ENCODE results near the gene ANKS1A.

Gene ANKS1A

DNA sequence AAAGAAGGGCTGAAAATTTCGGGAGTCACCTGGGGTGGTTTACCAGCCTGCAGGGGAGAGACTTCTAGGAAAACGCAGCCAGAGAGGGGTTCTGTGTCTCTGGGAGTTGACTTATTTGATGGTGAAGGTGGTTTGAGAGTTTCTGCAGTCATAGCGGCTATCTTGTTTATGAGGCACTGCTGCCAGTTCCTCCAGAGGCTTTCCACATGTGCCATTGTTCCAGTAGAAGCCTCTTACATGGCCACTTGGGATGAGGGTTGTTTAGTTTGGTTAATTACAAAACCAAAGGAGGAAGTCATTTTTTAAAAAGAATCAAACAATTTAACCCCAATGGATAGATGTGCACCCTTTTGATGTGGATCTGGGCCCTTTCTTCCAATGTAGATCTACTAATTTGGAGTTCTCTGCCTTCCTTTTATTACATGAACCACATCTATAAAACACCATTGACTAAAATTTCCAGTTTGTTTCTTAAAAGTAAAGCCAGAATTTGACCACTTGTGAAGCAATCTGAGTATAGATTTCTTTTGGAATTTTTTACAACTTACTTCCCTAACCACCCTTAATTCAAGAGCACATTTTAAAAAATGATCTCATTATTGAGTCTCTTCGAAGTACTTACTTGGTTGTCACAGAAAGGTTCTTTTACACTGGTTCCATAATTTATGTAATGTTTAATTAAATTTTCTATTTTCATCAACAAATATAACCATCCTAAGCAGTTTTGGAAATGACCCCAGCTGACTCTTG lies 154.5 kb downstream of the ANKS1A start:
- peak in 1 of 2 experiments; percentile 7 for DNase-seq

DNA sequence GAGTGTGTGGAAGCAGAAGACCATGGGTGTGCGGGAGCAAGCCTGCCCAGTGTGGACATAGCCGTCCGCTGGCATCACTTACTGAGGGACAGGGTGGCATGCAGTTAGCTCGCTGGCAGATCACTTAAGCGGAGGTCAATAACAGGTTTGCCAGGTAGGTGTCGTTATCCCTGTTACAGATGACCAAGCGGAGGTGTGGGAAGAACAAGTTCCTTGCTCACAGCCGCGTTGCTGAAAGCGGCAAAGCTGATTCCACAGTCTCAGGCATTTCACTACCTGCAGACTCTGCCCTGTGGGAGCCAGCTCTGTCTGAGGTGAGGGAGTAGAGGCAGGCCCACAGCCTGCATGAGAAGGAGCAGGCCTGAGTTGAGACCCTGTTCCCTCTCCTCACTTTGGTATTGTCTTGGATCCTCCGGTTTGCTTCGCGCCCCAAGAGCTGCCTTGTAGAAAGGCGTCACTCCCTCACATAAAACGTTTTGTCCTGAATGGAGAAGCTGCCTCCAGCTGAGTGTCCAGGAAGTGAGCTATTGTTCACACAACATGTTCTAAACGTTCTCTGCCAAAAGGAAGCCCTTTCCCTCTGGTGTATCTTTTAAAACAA lies 155.2 kb downstream of the ANKS1A start:
- peak; percentile 74 to 88 for DNase-seq

DNA sequence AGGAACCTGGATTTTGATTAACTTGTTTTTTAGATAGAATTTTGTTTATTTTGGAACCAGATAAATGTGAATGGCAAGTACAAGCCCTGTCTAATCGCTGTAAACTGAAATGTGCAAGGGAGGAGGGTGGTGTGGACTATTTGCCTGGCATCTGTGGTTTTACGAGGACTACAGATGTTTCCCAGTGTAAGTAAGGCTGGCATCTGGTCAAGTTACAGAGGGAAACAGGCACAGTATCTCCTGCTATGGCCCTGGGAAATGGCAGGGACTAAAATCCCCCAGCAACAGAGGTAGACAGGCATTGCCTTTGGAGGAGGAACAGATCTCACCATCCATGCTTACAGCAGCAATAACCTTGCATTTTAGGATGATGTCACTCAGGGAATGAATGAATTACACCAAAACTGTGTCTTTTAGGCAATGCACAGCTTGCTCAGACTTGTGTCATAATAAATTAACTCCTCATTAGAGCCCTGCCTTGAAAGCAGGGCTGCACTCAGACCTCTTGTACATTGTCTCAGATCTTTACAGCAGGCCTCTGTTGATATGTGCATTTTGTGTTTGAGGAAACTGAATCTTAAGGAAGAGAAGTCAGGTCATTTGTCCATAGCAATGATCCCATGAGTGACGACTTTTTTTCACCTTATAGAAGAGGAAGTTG lies 155.8 kb downstream of the ANKS1A start:
- peak; percentile 64 to 88 for DNase-seq

DNA sequence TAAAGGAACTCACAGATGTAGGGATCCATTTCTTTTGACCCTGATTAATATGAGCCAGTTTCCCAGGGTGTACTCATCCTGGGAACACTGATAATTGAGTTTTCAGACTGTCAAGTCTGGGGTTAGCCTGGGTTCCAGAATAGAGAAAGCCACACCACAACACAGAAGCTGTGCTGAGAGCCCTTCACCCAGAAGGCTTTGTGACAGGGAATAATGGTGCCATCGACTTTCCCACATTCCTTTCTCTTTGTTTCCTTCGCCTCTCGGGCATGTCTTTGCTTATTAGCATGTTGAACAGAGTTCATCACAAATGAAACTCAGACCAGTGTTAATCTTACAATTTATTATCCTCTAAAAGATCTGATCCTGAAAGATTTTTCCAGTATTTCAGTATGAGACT lies 157.0 kb downstream of the ANKS1A start:
- no peak for DNase-seq

- no peak for DNase-seq
These were observed 157.8 kb downstream of the ANKS1A start for GRCh38 chr6:35046862-35047261.

GRCh38 chr6:35047265-35048011 lies 158.4 kb downstream of the ANKS1A start:
- DNase-seq = no peak

GRCh38 chr6:35048031-35048613 lies 159.1 kb downstream of the ANKS1A start:
- DNase-seq = no peak

- no peak for DNase-seq
These were observed 159.6 kb downstream of the ANKS1A start for GRCh38 chr6:35048631-35049083.

DNA sequence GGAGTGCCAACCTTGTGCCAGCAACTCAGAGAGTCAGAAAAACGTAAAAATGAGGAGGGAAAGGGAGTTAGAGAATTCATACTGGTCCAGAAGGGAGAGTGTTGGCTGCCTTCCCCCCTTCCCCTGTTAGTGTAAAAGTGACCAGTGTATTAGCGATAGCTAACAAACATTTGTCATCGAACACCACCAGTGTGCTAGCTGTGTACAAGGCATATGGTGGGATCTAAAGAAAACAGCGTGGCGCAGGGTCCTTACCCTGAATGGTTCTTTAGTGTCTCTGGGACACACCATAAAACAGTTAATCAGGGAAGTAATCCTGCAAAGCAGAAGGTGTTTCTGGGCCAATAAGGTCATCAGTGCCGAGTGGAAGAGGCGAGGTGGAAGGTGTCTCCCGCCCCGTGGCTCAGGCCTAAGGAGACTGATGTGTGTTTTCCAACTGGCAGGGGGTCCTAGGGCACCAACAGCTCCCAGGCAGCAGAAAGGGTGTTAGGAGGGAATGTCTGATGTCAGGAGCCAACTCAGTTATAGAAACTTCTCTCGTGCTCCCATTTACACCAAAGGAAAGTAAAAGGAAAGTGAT lies 160.2 kb downstream of the ANKS1A start:
- no peak for DNase-seq

DNA sequence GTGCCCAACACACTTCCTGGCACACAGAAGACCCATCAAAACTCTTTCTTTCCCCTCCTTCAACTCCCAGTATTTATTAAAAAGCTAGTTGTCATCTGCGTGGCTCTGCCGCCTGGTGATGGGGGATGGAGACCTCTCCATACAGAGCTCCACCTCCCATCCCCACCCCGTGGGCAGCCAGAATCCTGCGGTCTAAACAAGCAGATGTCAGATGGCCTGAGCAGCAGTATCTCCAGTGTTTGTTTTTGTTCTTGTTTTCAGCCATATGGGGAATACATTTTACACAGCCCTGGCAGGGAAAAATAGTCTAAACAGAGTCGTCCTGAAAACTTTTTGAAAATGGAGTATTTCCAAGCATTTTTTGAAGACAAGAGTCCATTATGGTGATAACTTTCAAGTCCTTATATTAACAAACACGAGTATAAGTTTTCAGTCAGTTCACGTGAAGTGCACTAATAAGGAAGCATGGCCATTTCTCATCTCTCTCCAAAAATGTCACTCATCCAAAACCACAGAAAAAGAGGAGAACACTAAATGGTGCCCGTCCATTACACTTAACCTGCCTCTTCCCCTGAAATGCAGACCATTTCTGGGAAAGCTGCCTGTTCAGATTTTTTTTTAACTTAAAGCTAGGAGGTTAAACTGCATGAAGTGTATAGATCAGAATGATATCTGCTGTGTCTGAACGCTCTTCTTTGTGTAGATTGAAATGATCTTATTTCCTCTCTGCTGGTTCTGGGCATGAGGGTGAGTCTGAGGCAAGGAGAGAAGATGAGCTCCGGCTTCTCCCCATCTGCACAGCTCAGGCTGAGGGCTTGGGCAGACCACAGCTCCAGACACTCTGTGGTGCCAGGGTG lies 161.1 kb downstream of the ANKS1A start:
- peak; percentile 42 to 51 for DNase-seq

DNA sequence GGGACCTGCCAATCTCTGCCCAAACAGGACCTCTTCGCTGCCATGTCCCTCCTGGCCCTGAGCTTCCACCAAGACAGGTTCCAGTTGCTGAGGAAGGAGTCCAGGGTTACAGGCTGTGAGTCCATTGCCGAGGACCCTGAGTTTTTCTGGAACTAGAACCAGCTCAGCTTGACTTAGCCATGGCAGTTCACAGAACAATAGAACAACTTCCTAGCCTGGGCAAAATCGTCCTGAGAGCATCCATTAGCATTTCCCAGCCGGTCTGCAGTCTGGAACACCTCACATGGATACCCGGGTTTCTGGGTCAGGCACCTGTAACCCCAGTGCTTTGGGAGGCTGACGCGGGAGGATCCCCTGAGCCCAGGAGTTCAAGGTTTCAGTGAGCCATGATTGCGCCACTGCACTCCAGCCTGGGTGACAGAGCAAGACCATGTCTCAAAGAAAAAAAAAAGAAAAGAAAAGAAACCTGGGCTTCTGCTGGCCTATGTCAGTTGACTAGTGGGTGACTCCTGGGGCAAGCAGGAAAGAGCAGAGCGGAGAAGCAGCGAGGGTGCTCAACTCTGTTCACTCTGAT lies 161.8 kb downstream of the ANKS1A start:
- no peak for DNase-seq

- DNase-seq = peak; percentile 43 to 74
These were observed 162.3 kb downstream of the ANKS1A start for GRCh38 chr6:35051396-35051795.

- DNase-seq = no peak
These were observed 163.0 kb downstream of the ANKS1A start for GRCh38 chr6:35051997-35052583.

- DNase-seq = no peak
These were observed 163.9 kb downstream of the ANKS1A start for GRCh38 chr6:35052694-35053565.

DNA sequence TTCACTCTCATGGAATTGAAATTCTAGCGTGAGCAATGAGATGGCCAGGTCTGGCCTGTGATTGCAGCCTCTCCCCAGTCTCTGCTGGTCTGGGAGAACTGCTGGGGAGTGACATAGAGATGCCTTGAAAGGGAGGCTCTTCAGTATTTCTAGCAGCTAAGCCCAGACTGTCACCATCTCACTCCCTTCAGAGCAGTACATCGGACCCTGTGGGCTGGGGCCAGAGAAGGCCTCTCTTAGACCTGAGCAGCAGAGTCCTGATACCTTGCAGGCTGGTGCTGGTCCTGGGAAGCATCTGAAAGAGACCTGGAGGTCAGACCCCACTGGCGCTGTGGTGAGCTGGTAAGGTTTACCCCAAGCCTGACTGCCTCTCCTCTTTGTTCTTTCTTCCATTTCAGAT lies 164.6 kb downstream of the ANKS1A start:
- no peak for DNase-seq

- no peak for DNase-seq
These were observed 165.2 kb downstream of the ANKS1A start for GRCh38 chr6:35054106-35054742.

DNA sequence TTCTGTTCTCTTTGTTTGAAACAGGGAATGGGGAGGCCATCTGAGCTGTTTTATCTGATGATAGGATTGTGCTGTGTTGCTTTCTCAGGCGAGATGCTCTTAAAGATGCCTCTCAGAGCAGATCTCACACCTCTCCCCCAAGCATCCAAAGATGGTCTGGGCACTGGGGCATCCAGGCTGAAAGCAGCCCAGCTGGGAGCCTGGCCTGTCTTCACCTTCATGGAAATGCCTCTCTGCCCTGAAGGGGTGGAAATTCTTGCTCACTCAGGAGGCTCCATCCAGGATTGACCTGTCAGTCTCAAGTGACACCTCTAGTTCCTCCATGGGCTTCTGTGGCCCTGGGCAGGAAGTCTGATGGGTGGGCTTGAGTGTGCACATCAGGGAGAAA lies 165.7 kb downstream of the ANKS1A start:
- DNase-seq = no peak

DNA sequence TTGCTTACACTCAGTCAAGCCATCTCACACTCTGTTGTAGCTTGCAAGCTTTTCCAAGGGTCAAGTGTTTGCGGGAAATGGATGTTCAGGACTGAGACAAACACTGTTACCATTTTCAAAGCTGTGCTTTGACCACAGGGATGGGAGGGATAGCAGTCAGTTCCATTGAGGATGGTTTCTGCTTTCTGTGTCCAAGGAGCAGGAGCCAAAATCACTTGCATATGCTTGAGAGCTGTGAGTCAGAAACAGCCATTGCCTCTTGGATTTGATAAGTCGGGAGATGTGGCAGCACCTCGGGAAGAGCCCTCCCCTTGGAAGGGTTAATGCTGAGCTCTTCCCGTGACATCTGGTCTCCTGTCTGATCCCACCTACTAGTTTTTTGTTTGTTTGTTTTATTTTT lies 166.8 kb downstream of the ANKS1A start:
- no peak for DNase-seq

GRCh38 chr6:35056952-35057351 lies 167.9 kb downstream of the ANKS1A start:
- DNase-seq = no peak
